GM21515 (cell line): Measurements from ENCODE around the gene LTBP1.
"Not testable (repeated sequence)": the region's sequence is repeated elsewhere in the genome, so short reads cannot be mapped to it uniquely, and the experiment has no call there.

ENCODE experiments used
- ATAC-seq: cut with Tn5 transposase; IDR thresholded peaks from one replicate; pipeline ENCODE4 v1.9.1; 2021; ENCODE audit not compliant: unreplicated experiment

Gene LTBP1

GRCh38 chr2:33215983-33216382 lies 269.2 kb downstream of the LTBP1 start:
- ATAC-seq, result no peak

DNA sequence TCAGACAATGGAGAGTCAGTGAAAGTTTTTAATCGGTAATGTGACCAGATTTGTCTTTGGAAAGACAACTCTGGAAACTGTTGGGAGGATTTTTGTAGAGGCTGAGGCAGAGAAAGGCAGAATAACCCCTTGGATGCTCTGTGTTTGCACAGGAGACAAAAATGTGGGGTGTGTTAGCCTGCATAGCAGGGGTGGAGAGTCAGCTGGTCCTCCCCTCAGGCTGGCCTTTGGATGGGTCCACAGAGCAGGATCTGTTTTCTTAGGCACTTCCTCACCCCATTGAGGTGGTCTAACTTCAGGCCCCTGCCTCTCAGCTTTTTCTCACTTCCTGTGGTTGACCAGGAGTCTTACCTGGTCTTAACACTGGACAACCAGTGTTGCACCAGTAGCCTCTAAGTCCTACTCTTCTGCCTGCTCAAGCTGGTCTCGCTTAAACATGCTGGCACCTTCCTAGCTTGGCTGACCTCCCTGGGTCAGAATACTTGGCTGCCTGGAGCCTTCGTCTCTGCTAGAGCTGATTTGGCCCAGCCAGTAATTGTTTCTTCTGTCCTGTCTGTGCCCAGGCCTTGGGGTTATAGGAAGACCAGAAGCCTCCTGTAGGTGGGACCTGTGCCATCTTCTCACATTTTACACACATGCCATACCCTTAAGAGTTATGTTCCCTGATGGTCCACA lies 269.9 kb downstream of the LTBP1 start:
- no peak for ATAC-seq

GRCh38 chr2:33217406-33217805 lies 270.7 kb downstream of the LTBP1 start:
- ATAC-seq, result no peak

GRCh38 chr2:33219114-33219513 lies 272.4 kb downstream of the LTBP1 start:
- ATAC-seq, result no peak

GRCh38 chr2:33219850-33220275 lies 273.1 kb downstream of the LTBP1 start:
- no peak for ATAC-seq

DNA sequence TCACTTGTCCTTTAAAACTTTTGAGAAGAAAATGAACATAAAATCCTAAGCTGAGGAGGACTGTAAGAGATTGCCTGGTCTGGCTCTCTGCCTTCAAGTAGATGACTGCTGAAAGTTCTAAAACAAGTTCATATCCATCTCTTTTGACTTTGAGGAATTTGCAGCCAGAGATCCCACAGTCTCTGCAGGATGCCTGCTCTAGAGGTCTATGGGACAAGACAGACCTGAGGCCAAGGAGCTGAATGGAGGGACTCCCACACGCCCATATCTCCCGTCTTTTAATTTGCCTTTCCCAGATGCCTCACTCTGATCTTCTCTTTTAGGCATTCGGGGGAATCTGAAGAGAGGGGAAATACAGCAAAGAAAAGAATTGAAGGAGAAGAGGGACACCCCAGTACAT lies 273.8 kb downstream of the LTBP1 start:
- ATAC-seq, result no peak

DNA sequence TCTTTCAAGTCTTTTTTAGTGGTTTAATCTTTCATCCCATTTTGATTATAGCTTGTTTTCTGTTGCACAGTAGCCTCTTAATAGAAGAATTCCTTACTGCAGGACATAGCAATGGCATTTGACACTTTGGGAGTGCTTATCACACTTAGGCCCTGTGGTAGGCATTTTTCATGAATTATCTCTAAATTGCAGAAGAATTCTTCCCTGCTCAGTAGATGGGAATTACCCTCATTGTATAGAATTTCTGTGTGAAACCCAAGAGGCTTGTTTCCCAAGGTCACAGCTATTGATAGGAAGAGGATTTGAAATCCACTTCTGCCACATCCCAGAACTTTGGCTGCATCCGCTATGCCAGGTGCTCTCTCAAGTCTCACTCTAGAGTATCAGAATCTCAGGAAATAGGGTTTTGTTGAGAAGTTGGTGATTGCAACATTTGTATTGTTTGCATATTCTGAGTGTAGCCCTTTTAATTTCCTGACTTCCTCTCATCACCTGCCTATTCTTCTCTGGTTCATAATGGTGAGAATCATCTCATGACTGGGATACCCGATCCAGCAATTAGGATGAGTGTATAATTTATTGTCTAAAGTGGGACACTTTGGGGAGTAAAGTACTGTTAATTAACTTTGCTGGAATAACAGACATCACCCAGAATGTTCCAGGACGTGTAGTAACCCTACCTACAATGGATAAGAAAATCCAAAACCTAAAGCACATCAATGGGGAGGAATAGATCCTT lies 274.5 kb downstream of the LTBP1 start:
- ATAC-seq, result no peak

GRCh38 chr2:33222309-33222708 lies 275.6 kb downstream of the LTBP1 start:
- no peak for ATAC-seq

DNA sequence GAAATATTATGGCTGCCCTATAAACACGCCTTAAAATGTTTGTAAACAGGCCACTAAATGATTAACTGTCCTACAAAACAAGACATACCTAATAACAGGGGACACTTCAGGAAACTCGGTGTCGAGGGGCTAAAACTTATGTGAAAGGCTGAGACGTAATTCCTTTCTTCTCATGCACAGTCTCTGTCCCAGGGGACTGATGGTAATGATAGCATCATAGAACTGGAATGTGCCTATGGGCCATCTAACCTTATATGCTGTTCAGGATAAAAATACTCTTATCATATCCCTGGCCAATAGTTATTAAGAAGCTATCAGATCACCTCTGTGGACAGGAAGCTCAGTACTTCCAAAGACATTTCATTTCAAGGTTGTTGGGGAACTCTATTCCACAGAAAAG lies 277.1 kb downstream of the LTBP1 start:
- no peak for ATAC-seq

DNA sequence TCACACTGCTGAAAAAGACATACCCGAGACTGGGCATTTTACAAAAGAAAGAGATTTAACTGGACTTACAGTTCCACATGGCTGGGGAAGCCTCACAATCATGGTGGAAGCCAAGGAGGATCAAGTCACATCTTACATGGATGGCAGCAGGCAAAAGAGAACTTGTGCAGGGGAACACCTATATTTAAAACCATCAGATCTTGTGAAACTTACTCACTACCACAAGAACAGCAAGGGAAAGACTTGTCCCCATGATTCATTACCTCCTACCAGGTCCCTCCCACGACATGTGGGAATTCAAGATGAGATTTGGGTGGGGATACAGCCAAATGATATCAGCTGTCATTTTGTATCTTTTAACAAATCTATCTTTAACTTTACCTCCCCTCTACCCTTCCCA lies 278.6 kb downstream of the LTBP1 start:
- no peak for ATAC-seq

DNA sequence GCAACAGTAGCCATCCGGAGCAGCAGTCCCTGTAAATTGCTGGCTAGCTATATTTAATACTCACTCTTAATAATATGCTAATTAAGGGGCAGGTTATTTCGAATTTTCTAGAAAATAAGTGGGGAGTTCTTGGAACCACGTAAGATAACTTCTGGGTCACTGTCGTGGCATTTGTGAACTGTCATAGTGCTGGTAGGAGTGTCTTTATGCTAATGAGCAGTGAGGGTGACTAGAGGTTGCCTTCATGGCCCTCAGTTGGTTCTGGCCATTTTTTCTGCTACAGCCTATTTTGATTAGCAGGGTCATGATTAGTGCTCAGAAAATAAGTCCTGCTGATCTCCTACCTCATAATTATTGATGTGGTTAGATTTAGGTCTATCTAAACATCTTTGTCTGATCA lies 279.8 kb downstream of the LTBP1 start:
- ATAC-seq, result no peak

GRCh38 chr2:33229646-33230045 lies 282.9 kb downstream of the LTBP1 start:
- ATAC-seq, result no peak

GRCh38 chr2:33230195-33230594 lies 283.4 kb downstream of the LTBP1 start:
- ATAC-seq, result no peak

- no peak for ATAC-seq
Measured at GRCh38 chr2:33230842-33231241, 284.1 kb downstream of the LTBP1 start.

GRCh38 chr2:33235559-33235958 lies 288.8 kb downstream of the LTBP1 start:
- not testable (repeated sequence) for ATAC-seq

GRCh38 chr2:33236482-33237385 lies 290.0 kb downstream of the LTBP1 start:
- no peak for ATAC-seq

DNA sequence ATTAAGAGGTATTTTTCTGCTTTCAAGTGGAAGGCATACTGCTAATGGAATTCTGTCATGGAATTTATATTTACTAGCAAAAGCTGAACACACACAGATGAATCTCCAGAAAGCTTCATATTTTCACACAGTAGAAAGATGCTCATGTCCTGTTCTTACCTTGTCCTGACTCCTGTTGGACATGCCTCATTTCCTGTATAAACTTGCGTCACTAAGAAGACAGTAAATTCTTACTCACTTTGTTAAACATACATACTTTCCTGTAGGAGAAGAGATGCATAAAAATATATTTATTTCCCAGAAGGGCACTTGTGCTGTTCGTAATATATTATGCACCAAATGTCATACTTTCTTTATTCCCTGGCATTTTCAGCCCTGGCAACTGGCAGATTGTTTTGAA lies 291.4 kb downstream of the LTBP1 start:
- no peak for ATAC-seq

GRCh38 chr2:33240178-33240577 lies 293.4 kb downstream of the LTBP1 start:
- ATAC-seq, result no peak

GRCh38 chr2:33241072-33241471 lies 294.3 kb downstream of the LTBP1 start:
- no peak for ATAC-seq

DNA sequence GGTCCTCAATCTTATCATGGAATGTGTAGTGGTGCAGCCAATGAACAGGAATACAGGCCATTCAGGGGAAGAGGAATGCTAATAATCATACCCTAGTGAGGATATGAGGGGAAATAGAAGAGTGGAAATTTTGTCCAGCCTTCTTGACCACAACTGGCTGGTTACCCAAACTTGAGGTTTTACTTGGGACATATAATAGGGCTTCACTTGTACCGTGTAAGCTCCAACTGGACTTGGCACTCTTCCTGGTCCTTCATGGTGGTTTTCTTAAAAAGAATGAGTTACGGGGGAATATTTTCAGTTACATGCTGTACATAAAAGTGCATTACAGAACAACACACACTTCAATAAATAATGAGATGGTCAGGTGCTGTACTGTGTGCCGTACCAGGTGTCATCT lies 294.8 kb downstream of the LTBP1 start:
- no peak for ATAC-seq

DNA sequence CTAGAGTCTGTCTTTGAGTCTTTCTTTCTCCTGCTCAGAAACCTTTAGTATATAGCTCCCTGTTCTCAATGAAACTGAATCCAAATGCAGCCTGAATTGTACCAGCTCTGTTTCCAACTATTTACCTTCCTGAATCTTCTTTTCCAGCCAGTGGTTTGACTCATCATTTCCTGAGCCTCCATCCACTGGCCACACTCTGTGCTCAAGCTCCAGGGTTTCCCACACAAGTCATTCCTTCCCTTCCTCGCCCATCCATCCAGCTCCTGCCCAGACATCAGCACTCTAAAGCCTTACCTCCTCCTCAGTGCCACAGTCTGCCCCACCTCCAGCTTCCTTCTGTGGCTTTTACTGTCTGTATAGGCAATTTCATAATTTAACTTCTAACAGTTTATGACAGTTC lies 296.1 kb downstream of the LTBP1 start:
- no peak for ATAC-seq

DNA sequence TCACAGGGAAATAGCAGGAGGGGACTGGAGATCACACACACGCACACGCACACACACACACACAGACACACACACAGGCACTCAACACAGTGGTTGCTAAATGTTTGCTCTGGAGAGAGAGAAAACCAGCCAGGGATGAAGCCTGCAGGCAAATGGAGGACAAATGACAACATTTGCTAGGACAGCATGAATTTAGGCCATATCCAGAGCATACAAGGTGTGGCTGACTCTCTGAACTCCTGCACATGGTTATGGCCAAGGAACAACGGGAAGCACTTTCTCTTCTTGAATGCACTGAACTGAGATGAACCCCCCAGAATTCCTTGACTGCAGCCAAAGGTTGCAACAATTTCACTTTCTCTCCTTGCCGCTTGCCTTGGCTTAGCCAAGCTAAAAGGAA lies 299.7 kb downstream of the LTBP1 start:
- no peak for ATAC-seq
